ENCODE data around the gene KLHDC7A.

The KLHDC7A gene

DNA sequence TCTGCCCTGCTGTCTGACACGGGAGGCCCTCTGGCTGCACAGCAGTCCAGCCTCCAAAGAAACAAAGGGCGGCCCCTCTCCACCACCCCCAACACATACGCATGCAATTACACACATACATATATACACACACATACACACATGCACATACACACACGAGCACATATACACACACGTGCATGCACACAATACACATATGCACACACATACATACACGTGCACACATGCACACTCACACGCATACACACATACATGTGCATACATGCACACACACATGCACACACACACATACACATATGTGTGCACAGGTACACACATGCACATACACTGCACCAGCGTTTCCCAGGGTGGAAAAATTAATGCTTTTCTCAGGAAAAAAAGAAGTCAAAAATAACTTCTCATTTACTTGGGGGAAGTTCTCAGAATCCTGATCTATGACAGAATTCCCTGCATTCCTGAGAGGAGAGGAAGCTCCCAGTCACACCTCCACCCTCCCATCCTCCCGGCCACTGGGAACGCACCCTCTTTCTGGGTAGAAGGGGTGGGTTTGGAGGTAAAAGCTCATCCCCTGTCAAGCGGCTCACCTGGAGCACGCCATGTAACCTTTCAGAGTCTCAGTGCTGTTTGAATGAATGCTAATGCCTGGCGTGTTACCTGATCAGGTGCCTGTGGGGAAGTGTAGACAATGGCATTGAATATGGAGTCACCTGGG, 33.1 kb upstream of the KLHDC7A start:
- Histone ChIP-seq H2AFZ (ENCODE audit: low read depth, low read length, severe bottlenecking) (no peak overlapping the region), H3K4me3 (ENCODE audit: insufficient read depth, low read length, poor library complexity, severe bottlenecking) (no peak overlapping the region), H3K4me2 (ENCODE audit: low read depth, low read length, poor library complexity, severe bottlenecking) (no peak overlapping the region), H3K27ac (ENCODE audit: low read depth, low read length) (no peak overlapping the region), H3K79me2 (ENCODE audit: insufficient read depth, low read length) (no peaks in the 10 kb centered on the region), H3K36me3 (ENCODE audit: low read length) (no peaks in the 10 kb centered on the region), H3F3A (ENCODE audit: insufficient read depth) (no peaks in the 10 kb centered on the region), H3K27me3 (ENCODE audit: low read length) (no peaks in the 10 kb centered on the region), H4K20me1 (ENCODE audit: low read depth, low read length) (no peaks in the 10 kb centered on the region), H3K9me3 (ENCODE audit: insufficient read depth, low read length) (no peaks in the 10 kb centered on the region; the same call in 1 of the 2 replicates), H3K9me2 (replicated peaks; ENCODE audit: insufficient read depth, low read length) (no peaks in the 10 kb centered on the region), H3K9ac (ENCODE audit: low read length) (no peak overlapping the region)
- no peak for TF ChIP-seq EZH2phosphoT487 (conservative IDR thresholded peaks at IDR 0.05; ENCODE audit: low read length)
- TF ChIP-seq, protein P1, sequence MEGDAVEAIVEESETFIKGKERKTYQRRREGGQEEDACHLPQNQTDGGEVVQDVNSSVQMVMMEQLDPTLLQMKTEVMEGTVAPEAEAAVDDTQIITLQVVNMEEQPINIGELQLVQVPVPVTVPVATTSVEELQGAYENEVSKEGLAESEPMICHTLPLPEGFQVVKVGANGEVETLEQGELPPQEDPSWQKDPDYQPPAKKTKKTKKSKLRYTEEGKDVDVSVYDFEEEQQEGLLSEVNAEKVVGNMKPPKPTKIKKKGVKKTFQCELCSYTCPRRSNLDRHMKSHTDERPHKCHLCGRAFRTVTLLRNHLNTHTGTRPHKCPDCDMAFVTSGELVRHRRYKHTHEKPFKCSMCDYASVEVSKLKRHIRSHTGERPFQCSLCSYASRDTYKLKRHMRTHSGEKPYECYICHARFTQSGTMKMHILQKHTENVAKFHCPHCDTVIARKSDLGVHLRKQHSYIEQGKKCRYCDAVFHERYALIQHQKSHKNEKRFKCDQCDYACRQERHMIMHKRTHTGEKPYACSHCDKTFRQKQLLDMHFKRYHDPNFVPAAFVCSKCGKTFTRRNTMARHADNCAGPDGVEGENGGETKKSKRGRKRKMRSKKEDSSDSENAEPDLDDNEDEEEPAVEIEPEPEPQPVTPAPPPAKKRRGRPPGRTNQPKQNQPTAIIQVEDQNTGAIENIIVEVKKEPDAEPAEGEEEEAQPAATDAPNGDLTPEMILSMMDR (IDR thresholded peaks at IDR 0.05; ENCODE audit: insufficient read depth, low read length, poor library complexity, severe bottlenecking), result no peak

DNA sequence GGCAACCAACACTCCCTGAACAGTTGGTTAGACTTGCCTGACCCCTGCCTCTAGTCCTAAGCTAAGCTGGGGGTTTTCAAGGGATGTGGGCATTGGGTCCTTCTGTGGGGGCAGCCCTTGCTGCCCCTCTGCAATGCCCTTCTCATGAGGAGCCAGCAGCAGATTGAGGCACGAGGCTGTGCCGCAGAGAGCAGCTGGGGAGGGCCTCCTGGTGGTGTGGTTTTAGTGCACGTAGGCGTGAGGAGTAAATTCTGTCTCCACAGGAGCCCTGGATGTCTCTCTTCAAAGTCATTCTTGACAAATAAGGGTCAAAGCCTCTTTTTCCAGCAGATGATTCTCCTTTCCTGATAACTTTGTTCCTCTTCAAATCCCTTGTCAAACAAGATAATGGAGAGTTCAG, 31.8 kb upstream of the KLHDC7A start:
- Histone ChIP-seq H3K4me2 (ENCODE audit: low read depth, low read length, poor library complexity, severe bottlenecking) (no peak overlapping the region), H3K27me3 (ENCODE audit: low read length) (0 out of 2 replicates have a peak, but pooled peaks cover 2% of the 10 kb centered on the region), H3F3A (ENCODE audit: insufficient read depth) (no peaks in the 10 kb centered on the region), H2AFZ (ENCODE audit: low read depth, low read length, severe bottlenecking) (no peak overlapping the region), H3K27ac (ENCODE audit: low read depth, low read length) (no peak overlapping the region), H3K9ac (ENCODE audit: low read length) (no peak overlapping the region), H3K79me2 (ENCODE audit: insufficient read depth, low read length) (no peaks in the 10 kb centered on the region), H3K9me2 (replicated peaks; ENCODE audit: insufficient read depth, low read length) (no peaks in the 10 kb centered on the region), H3K36me3 (ENCODE audit: low read length) (no peaks in the 10 kb centered on the region), H4K20me1 (ENCODE audit: low read depth, low read length) (no peaks in the 10 kb centered on the region), H3K4me3 (ENCODE audit: insufficient read depth, low read length, poor library complexity, severe bottlenecking) (no peak overlapping the region), H3K9me3 (ENCODE audit: insufficient read depth, low read length) (no peaks in the 10 kb centered on the region; the same call in 1 of the 2 replicates)
- TF ChIP-seq EZH2phosphoT487 (conservative IDR thresholded peaks at IDR 0.05; ENCODE audit: low read length), result no peak

DNA sequence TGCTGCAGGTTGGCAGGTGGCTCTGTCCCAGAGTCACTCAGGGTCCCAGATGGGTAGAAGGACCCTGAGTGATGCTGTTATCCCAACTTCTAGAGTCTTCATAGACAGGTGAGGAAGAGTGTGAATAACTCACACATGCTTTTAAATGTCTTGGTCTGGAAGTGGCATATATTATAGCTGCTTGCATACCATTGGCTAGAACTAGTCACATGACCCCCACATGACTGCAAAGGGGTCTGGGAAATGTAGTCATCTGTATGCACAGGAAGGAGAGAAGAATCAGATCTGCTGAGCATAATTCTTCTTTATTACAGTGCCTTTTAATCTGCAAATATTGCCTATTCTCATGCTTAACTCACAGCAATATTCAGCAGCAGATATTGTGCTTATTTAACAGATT, 28.2 kb upstream of the KLHDC7A start:
- no peak for TF ChIP-seq EZH2phosphoT487 (conservative IDR thresholded peaks at IDR 0.05; ENCODE audit: low read length)
- TF ChIP-seq, protein P1 (IDR thresholded peaks at IDR 0.05; ENCODE audit: insufficient read depth, low read length, poor library complexity, severe bottlenecking), result no peak
- H3K9ac ChIP-seq (ENCODE audit: low read length), result no peak overlapping the region
- H4K20me1 ChIP-seq (ENCODE audit: low read depth, low read length), result no peaks in the 10 kb centered on the region

More for the DNA sequence above, 28.2 kb upstream of the KLHDC7A start:
- 0 out of 2 replicates have a peak, but pooled peaks cover 2% of the 10 kb centered on the region for H3K27me3 ChIP-seq (ENCODE audit: low read length)
- H3K36me3 ChIP-seq (ENCODE audit: low read length), result no peaks in the 10 kb centered on the region
- no peak overlapping the region for H3K4me3 ChIP-seq (ENCODE audit: insufficient read depth, low read length, poor library complexity, severe bottlenecking)
- no peaks in the 10 kb centered on the region for H3F3A ChIP-seq (ENCODE audit: insufficient read depth)
- H3K9me2 ChIP-seq (replicated peaks; ENCODE audit: insufficient read depth, low read length), result no peaks in the 10 kb centered on the region
- H3K79me2 ChIP-seq (ENCODE audit: insufficient read depth, low read length), result no peaks in the 10 kb centered on the region
- no peak overlapping the region for H2AFZ ChIP-seq (ENCODE audit: low read depth, low read length, severe bottlenecking)
- H3K27ac ChIP-seq (ENCODE audit: low read depth, low read length), result no peak overlapping the region
- H3K9me3 ChIP-seq (ENCODE audit: insufficient read depth, low read length), result no peaks in the 10 kb centered on the region; the same call in 1 of the 2 replicates
- no peak overlapping the region for H3K4me2 ChIP-seq (ENCODE audit: low read depth, low read length, poor library complexity, severe bottlenecking)
